GM21360 (cell line): ENCODE data around the gene UTP4.

ENCODE experiments used
- ATAC-seq: cut with Tn5 transposase; IDR thresholded peaks from one replicate; pipeline ENCODE4 v1.9.1; 2021; ENCODE audit warnings: mild to moderate bottlenecking, moderate library complexity; ENCODE audit not compliant: unreplicated experiment

UTP4 gene

DNA sequence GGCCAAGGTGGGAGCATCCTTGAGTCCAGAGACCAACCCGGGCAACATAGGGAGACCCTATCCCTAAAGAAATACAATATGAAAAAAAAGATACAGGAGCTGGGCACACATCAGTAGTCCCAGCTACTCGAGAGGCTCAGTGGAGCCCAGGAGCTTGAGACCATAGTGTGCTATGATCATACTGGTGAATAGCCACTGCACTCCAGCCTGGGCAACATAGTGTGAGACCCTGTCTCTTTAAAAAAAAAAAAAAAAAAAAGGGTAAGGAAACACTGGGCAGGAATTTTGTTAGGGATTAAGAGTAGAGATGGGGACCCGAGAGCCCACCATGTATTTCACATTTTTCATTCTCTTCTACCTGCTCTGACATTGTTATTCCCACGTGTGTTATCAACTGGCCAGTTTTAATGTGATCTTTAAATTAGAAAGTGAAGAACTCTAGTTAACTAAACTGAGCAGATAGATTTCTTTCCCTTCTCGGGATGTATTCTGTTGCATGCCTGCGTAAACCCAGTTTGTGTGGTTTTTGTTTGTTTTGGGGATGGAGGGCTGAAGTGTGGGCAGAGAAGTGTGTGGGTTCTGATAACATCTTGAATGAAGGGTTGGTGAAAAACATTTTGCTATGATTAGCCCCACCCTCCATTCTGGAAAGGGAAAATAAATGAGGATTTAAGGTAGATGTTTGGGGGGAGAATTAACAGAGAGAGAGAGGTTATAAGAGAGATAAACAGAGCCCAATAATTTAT lies 37.3 kb downstream of the UTP4 start:
- no peak for ATAC-seq

DNA sequence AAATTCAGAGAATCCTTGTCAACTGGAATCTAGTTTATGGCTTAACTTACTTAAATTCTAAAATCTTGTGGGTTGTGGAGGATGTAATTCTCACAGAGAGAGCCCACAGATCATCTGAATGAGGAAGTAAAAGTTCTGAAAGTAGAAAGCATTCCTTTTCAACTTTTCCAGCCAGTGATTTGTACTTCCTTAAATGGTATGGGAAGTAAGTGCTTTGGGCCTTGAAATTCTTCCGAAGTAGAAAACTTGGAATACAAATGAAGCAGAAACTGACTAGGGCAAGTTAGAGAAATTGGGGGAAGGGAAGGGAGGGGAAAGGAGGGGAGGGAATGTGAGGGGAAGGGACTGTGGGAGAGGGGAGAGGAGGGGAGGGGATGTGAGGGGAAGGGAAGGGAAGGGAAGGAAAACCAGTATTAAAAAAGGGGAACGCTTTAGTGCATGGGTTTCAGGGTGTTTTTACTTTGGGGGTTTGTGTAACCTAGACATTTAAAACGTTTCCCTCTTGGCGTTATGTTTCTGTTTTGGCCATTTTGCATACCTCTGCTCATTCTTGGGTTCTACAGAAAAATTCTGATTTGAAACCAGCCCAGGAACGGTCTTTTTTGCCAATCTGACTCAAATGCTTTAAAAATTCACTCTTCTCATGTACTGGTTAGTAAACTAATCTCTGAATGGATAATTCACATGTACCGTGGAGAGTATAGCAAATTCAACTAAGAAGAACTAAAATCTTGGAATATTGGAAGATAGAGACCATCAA lies 39.1 kb downstream of the UTP4 start:
- ATAC-seq, result no peak

DNA sequence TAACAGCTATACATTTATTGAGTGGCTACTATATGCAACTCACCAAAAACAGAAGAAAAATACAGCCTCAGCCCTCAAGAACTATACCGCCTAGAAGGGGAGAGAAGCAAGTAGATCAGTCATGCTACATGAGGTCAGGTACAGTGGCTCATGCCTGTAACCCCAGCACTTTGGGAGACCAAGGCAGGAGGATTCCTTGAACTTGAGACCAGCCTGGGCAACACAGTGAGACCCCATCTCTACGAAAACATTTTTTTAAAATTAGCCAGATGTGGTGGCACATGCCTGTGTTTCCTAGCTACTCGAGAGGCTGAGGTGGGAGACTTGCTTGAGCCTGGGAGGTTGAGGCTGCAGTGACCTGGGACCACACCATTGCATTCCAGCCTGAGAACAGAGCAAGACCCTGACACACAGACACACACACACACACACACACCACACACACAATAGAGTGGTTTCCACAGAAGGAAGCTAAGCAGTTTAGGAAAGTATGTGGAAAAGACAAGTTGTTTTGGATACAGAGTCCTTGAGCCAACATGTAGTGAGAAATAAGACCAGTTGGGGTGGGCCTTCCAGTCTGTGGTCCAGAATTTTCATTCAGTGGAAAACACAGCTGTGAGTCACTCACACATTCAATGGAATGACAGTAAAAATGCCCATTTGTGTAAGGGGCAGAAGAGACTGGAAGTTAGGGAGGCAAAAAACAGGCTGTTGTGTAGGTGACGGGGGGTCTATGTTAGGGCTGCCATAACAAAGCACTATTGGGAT lies 43.8 kb downstream of the UTP4 start:
- ATAC-seq, result no peak

DNA sequence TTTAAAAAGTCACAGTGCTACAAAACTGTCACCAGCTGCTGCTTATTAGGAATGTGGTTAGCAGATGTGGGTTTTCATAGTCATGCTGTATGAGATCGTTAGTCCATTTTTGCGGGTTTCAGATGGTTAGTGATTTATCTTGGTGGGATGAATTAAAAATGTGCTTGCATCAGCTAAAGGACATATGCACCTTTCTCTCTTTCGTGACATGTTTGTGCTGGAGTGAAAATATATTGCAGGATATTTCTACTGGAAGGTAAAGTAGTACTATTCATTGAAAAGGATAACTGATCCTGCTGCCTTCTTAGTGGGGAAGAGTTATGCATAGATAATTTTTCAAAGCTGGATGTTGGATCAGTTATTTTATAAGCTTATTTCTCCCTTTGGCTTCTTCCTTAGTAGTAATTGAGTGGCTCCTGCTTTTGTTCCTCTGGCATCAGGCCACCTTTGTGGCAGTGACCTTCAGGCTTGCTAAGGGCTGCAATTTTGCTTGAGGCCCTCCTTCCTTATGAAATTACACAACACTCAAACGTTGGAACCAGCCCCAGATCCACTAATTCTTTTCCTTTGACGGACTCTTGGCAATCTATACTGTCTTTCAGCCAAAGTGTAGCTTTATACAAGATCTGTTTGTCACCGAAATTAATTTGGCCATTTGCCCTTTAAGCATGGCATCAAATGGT lies 47.0 kb downstream of the UTP4 start:
- no peak for ATAC-seq

DNA sequence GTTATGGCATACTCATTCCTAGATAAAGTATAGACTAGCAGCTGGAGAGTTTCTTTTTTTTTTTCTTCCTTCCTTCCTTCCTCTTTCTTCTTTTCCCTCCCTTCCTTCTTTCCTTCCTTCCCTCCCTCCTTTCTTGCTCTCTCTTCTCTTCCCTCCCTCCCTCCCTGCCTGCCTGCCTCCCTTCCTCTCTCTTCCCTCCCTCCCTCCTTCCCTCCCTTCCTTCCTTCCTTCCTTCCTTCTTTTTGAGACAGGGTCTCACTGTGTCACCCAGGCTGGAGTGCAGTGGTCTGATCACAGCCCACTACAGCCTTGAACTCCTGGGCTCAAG lies 47.5 kb downstream of the UTP4 start:
- no peak for ATAC-seq

DNA sequence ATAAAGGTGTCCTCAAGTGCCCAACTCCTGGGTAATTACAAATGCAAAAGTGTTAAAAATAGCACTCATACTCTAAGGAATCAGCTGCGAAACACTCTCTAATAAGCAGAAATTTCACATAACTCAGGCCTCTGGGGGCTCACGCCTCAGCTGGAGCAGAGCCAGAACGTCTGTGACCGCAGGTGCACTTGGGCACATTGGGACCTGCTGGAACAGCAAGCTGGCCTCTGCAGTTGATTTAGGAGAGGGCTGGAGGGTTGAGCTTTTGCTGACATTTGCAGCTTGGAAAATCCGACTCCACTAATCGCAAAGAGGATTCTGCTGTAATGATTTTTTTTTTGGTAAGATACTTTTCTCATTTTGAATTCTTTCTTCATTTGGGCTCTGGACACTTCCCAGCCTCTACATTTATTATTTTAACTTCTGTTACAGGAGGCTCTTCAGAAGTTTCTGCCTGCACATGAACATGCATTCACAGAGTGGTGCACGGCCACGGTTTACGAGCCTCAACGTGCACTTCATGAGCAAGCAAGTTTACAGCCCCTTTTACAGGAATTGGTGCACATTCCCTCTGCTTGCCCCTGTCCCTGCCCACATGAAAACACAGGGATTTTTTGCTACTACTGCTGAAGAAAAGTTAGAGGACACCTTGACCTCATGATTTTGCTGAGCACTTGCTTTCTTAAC lies 50.4 kb downstream of the UTP4 start:
- ATAC-seq, result no peak

DNA sequence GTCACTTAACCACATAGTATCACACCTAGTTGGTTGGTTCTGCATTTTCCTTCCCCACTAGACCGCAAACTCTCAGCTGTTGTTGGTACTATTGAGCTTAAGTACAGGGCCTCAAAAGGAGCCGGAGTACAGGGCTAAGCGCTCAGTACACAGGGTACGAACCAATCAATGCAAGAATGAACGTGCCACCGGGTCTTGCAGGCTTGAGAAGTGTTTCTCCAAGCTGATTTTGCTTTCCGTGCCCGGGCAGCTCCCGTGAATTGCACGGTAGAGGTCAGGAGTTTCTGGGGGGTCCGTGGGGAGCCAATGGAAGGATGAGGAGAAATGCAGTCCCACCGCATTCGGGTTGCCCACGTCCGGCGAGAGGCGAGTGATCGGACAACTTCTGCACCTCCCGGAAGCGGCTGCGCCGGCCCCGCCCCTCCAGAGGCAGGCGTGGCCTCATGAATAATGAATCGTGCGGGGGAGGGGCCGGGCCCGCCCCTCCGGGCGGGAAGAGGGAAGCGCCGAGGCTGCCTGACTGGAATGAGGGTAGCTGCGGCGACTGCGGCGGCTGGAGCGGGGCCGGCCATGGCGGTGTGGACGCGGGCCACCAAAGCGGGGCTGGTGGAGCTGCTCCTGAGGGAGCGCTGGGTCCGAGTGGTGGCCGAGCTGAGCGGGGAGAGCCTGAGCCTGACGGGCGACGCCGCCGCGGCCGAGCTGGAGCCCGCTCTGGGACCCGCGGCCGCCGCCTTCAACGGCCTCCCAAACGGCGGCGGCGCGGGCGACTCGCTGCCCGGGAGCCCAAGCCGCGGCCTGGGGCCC lies 54.4 kb downstream of the UTP4 start, which contains the start of gene SNTB2:
SNTB2 (plus strand) TSS at position 523 of the 804 bp plus-strand sequence; CDS start at position 526, 3 bp downstream.
- peak; percentile 76 for ATAC-seq

DNA sequence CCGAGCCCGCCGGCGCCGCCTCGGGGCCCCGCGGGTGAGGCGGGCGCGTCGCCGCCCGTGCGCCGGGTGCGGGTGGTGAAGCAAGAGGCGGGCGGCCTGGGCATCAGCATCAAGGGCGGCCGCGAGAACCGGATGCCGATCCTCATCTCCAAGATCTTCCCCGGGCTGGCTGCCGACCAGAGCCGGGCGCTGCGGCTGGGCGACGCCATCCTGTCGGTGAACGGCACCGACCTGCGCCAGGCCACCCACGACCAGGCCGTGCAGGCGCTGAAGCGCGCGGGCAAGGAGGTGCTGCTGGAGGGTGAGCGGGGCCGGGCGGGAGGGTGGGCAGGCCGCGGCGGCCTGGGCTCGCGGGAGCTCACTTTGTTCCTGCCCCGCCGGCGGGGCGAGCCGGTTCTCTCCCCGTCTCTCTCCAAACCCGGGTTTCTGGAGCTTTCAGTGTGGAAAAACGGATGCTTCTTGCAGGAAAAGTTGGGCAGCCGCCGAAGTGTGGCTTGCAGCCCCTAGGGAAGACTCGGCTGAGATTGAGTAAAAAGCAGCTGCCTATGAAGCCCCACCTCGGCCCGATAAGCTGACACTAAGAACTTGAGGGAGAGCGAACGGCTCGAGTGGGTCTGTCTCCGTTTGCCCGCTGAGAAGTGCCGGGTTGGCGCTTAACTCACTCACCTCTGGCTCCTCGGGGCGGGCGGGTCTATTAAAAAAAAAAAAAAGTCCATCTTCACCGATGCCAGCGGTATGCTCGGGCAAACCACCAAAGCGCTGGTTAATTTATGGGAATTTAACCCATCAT lies 55.2 kb downstream of the UTP4 start:
- ATAC-seq, result peak; percentile 31

DNA sequence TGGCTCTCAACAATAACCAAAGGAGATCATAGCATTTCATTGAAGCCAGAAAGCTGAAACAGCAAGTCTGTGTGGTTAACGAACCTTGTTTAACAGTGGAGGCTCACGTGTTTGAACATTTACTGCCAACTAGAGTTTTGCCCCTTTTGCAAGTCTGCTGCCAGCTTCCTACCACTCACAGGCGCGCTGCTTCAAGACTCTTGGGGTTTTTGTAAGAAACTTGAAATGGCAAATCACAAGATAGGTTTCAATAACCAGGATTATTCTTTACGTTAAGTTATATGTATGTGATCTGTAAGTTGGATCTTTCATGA lies 55.7 kb downstream of the UTP4 start:
- ATAC-seq, result no peak

DNA sequence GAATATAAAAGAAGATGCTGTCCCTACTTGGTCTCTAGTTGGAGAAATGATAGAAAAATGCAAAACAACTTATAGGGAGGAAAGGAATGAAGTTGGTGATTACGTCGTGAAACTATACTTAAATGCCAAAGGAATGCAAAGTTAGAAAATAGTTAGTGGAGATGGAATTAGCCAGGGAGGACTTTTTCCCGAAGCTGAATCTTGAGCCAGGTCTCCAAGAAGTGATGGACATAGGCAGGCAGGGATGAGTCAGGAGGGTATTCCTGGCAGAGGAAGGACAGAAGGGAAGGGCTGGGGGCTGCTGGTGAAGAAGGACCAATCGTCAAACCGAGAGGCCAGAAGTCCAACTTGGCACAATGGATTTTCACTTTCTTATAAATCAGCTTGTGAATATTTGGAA lies 56.3 kb downstream of the UTP4 start:
- no peak for ATAC-seq

DNA sequence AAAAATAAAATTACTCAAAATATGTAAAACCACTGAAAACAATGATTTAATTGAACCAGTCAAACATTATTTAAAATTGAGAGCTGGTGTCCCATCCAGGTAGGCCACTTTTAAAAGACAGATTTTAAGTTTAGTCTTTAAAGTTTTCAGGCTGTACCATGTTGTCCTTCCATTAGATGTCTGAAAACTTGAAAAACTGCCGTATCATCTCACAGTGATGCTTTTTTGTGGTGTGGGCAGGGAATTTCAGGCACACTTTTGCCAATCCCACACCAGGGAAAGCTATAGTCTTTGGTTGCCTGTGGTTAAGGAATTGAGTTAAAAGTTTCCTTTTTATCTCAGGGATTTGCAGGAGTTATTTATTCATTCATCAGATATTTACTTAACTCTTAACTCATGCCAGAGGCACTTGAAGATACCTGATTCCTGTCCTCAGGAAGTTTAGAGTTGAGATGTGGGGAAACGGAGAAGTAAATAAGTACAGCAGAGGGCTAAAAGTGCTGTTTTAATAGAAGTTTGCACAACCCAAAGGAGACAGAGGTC lies 57.7 kb downstream of the UTP4 start:
- ATAC-seq, result no peak

DNA sequence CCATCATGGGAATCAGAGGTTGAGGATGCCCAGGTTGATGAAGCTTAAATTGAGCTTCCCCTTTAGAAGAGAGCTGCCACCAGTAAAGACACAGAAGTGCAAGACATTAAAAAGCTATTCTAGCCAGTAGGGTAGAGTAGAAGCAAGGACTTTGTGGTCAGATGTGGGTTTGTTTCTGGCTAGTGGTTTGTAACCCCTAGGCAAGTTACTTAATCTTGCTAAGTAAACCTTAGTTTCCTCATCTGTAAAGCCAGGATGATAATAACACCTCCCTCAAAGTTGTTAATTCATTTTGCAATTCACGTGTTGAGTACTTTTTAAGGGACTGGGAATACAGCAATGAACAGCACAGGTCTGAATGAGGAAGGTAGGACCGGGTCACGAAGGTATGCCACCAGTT lies 58.1 kb downstream of the UTP4 start:
- no peak for ATAC-seq

DNA sequence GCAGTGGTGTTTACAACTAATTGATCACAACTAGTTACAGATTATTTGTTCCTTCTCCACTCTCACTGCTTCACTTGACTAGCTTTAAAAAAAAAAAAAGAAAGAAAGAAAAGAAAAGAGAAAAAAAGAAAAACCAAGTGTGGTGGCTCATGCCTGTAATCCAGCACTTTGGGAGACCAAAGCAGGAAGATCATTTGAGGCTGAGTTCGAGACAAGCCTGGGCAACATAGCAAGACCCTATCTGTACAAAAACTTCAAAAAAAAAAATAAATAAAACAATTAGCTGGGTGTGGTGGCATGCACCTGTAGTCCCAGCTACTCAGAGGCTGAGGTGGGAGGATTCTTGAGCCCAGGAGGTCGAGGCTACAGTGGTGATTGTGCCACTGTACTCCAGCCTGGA lies 58.7 kb downstream of the UTP4 start:
- no peak for ATAC-seq

DNA sequence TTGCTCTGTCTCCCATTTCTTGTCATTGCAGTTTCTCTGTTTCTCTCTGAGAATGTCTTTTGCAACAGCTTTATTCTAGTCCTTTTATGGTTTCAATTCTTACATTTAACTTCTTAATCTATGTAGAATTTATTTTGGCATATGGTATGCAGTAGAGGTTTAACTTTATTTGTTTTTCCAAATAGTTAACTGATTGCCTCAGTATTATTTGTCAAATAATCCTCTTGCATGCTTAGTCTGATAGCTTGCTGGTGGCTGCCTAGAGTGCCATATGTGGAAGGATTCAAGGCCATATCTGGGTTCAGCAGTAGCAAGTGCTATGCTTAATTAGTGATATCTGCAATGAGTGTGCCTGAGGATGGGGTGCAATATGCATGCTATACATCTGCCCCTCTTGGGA lies 61.4 kb downstream of the UTP4 start:
- ATAC-seq, result no peak

DNA sequence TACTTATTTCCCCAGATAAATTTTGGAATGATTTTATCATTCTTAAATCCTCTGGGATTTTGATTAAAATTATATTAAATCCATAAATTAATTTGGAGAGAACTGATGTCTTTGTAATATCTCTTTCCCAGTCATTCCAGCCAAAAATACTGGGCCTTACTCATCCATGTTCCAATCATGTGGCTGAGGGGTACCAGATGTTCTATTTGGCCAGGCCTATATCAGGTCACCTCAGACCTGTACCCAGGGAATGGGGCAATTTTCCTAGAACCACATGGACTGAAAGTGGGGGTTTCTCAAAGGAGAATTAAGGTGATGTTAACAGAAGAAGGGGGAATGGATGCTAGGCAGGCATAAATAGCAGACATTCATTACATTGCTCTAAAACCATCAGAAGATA lies 62.0 kb downstream of the UTP4 start:
- ATAC-seq, result no peak

DNA sequence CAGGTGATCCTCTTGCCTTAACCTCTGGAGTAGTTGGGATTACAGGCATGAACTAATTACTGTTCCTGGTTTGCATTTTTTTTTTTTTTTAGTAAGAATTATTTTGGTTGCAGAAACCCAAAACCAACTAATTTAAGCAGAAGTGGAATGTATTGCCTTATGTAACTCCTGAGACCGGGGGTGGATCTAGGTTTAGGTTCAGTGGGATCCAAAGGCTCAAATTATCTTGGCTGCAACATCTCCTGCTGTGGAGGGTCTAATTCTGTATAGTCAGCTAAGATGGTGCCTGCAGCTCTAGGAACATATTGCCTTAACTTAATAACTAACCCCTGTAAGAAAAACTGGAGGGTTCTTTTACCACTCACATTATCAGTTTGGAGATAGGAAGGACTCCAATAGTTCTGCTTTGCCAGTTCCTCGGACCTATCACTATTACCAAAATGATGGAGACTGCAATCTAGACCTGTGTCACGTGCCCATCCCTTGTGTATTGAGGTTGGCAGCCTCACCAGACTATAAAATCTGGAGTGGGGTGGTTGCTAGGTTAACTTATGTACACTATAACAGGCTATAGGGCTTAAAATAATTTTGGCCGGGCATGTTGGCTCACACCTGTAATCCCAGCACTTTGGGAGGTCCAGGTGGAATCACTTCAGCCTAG lies 63.0 kb downstream of the UTP4 start:
- no peak for ATAC-seq

DNA sequence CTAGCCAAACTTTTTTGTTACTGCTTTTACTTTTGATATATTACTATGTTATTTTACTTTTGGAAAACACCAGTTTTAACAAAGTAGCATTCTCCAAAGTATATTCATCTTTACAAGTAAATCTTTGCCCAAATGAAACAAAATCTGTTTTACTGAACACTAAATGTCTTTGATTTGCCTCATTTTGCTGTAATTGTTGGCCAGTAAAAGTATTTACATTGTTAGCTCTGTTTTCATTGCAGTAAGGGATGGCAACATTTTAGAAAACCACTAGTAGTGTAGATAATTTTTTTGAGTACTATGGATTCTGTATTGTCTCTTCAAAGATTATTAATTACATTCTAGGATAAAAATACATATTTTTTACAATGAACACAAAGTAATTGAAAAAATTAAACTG lies 65.1 kb downstream of the UTP4 start:
- ATAC-seq, result no peak

DNA sequence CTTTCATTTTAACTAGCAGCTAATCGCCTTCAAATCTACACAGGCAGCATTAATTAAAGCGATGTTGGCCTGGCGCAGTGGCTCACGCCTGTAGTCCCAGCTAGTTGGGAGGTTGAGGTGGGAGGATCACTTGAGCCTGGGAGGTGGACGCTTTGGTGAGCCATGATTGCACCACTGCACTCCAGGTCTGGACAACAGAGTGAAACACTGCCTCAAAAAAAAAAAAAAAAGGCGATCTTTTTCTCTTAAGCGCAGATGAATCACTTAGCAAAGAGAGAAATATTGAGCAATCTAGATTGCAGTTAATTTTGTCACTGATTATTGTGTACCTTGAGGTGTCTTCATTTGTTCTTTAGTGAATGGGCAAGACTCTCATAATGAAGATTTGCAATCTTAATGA lies 66.9 kb downstream of the UTP4 start:
- ATAC-seq, result no peak
